ENCODE results near the gene TMEM132E.

DNA sequence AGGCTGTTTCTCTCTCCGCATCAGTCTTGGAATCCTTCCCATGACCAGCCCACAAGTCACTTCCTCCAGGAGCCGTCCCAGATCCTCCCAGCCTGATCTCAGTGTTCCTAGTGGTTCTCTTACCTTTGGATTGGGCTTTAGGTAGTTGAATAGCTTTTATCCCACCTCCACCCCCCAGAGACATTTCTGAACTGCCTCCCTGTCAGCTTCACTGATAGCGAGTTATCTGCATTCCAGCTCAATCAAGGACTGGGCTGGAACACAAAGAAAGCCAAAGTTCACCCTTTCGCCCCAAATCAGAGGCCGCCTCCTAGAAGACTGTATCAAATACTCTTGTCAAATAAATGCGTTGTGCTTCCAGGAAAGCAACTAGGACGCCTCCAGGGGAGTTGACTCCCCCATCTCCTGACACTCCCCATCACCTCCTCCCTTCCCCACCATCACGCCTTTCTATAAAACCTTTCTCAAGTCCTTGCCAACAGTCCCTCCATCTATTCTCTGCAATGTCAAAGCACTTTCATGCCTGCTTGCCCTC is 72.7 kb downstream of the TMEM132E start:
- TF ChIP-seq, protein P1, sequence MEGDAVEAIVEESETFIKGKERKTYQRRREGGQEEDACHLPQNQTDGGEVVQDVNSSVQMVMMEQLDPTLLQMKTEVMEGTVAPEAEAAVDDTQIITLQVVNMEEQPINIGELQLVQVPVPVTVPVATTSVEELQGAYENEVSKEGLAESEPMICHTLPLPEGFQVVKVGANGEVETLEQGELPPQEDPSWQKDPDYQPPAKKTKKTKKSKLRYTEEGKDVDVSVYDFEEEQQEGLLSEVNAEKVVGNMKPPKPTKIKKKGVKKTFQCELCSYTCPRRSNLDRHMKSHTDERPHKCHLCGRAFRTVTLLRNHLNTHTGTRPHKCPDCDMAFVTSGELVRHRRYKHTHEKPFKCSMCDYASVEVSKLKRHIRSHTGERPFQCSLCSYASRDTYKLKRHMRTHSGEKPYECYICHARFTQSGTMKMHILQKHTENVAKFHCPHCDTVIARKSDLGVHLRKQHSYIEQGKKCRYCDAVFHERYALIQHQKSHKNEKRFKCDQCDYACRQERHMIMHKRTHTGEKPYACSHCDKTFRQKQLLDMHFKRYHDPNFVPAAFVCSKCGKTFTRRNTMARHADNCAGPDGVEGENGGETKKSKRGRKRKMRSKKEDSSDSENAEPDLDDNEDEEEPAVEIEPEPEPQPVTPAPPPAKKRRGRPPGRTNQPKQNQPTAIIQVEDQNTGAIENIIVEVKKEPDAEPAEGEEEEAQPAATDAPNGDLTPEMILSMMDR (conservative IDR thresholded peaks at IDR 0.05 in 1 of 2, IDR thresholded peaks at IDR 0.05 in 1 of 2; ENCODE audit: extremely low read depth in 1 of 2, insufficient read depth in 1 of 2, low read depth in 1 of 2, low read length in 2 of 2): no peak
- no peak for TF ChIP-seq EZH2 (IDR thresholded peaks at IDR 0.05; ENCODE audit: borderline replicate concordance, low read length)
